ENCODE results near the gene WNT6. TPM values are rescaled to one million over a fixed set of nuclear protein-coding genes. Genes with fewer than 3 reads are reported as not detected.
A peak's percentile ranks its signal among the peaks of the same experiment; 100 is the strongest.

The WNT6 gene
- total RNA-seq, 1 donor from 2014 or later = not detected

- no peak for TF ChIP-seq CTCF (IDR thresholded peaks at IDR 0.05)
- Histone ChIP-seq H3K9me3 (no peaks in the 10 kb centered on the region), H3K4me3 (peak overlapping the region; percentile 21), H3K27ac (no peak overlapping the region), H3K36me3 (no peaks in the 10 kb centered on the region), H3K27me3 (peaks cover 68% of the 10 kb centered on the region), H3K4me1 (peaks cover 13% of the 10 kb centered on the region)
- intact Hi-C loops (cut with DNase I) = no loop called here
- no peak for ATAC-seq
- DNase-seq = peak; percentile 55
Measured at GRCh38 chr2:218858671-218859555, 692 bp upstream of the WNT6 start.

- Histone ChIP-seq H3K27ac (no peak overlapping the region), H3K4me3 (peak overlapping the region; percentile 21), H3K9me3 (no peaks in the 10 kb centered on the region), H3K4me1 (peaks cover 13% of the 10 kb centered on the region), H3K27me3 (peaks cover 81% of the 10 kb centered on the region), H3K36me3 (no peaks in the 10 kb centered on the region)
- DNase-seq (peak; percentile 57), ATAC-seq (no peak)
- intact Hi-C loops (cut with DNase I) = no loop called here
- no peak for TF ChIP-seq CTCF (IDR thresholded peaks at IDR 0.05)
Measured at GRCh38 chr2:218859988-218860831, 605 bp downstream of the WNT6 start.

- peaks cover 80% of the 10 kb centered on the region for H3K27me3 ChIP-seq
- no peaks in the 10 kb centered on the region for H3K9me3 ChIP-seq
- peak; percentile 5 for ATAC-seq
- H3K4me1 ChIP-seq = peaks cover 13% of the 10 kb centered on the region
- intact Hi-C loops (cut with DNase I) = no loop called here
- no peaks in the 10 kb centered on the region for H3K36me3 ChIP-seq
- peak; percentile 48 for DNase-seq
- TF ChIP-seq CTCF (IDR thresholded peaks at IDR 0.05) = no peak
- no peak overlapping the region for H3K27ac ChIP-seq
- H3K4me3 ChIP-seq = no peak overlapping the region
Measured at GRCh38 chr2:218860950-218861381, 1.4 kb downstream of the WNT6 start.

GRCh38 chr2:218861645-218862318 lies 2.2 kb downstream of the WNT6 start:
- H3K36me3 ChIP-seq = no peaks in the 10 kb centered on the region
- no peak overlapping the region for H3K4me3 ChIP-seq
- ATAC-seq (no peak), DNase-seq (peak; percentile 45)
- intact Hi-C loops (cut with DNase I) = no loop called here
- no peak overlapping the region for H3K27ac ChIP-seq
- peaks cover 13% of the 10 kb centered on the region for H3K4me1 ChIP-seq
- H3K9me3 ChIP-seq = no peaks in the 10 kb centered on the region
- H3K27me3 ChIP-seq = peaks cover 77% of the 10 kb centered on the region
- TF ChIP-seq CTCF (IDR thresholded peaks at IDR 0.05) = no peak

GRCh38 chr2:218863021-218863520 lies 3.5 kb downstream of the WNT6 start:
- no peaks in the 10 kb centered on the region for H3K36me3 ChIP-seq
- H3K27me3 ChIP-seq = peaks cover 70% of the 10 kb centered on the region
- intact Hi-C loops (cut with DNase I) = no loop called here
- ATAC-seq (no peak), DNase-seq (peak; percentile 56)
- no peaks in the 10 kb centered on the region for H3K9me3 ChIP-seq
- no peak for TF ChIP-seq CTCF (IDR thresholded peaks at IDR 0.05)
- H3K4me1 ChIP-seq = peaks cover 13% of the 10 kb centered on the region
- H3K27ac ChIP-seq = no peak overlapping the region
- no peak overlapping the region for H3K4me3 ChIP-seq

All from upper lobe of right lung (tissue), 1 donor.